Neural progenitor cell (in vitro differentiated cells): ENCODE data around the gene LTBP1.

Source experiments
- CTCF ChIP-seq: fragments of 200-600 bp; sonication (generic); IDR thresholded peaks from 2 replicates; pipeline ENCODE4 v1.5.1; 2017; ENCODE audit warnings: antibody characterized with exemption, mild to moderate bottlenecking
- EZH2 ChIP-seq: fragments of 200-600 bp; sonication (generic); IDR thresholded peaks from 2 replicates; pipeline ENCODE4 v1.6.1; 2017; ENCODE audit warnings: antibody characterized with exemption, mild to moderate bottlenecking, moderate library complexity

GRCh38 chr2:32902986-32903385 is 43.8 kb upstream of the LTBP1 start:
- TF ChIP-seq EZH2 (no peak), CTCF (no peak)
